ENCODE measurements around the gene KLHL28. TPM values are rescaled to one million over a fixed set of nuclear protein-coding genes. Genes with fewer than 3 reads are reported as not detected.
"Not testable (repeated sequence)": the region's sequence is repeated elsewhere in the genome, so short reads cannot be mapped to it uniquely, and the experiment has no call there.

KLHL28 gene
- total RNA-seq, 1 donor from 2014 or later: 13.0 TPM

- ATAC-seq: peak; percentile 35
- DNase-seq (ENCODE audit: missing footprints): no peak
- intact Hi-C loops (cut with DNase I): loop anchor here (1.0 to 5.0 kb wide), 3 partner anchors 47 to 353 kb away; partner anchors contain the start of genes KLHL28, MIS18BP1 and TOGARAM1
Measured at GRCh38 chr14:44914849-44915248, 46.9 kb downstream of the KLHL28 start.

- intact Hi-C loops (cut with DNase I): loop anchor here (2.0 to 5.0 kb wide), 3 partner anchors 50 to 340 kb away; partner anchors contain the start of genes FANCM, FKBP3, KLHL28 and MIS18BP1
- peak; percentile 59 for ATAC-seq
- DNase-seq (ENCODE audit: missing footprints): no peak
Measured at GRCh38 chr14:44912041-44912869, 49.5 kb downstream of the KLHL28 start.

DNA sequence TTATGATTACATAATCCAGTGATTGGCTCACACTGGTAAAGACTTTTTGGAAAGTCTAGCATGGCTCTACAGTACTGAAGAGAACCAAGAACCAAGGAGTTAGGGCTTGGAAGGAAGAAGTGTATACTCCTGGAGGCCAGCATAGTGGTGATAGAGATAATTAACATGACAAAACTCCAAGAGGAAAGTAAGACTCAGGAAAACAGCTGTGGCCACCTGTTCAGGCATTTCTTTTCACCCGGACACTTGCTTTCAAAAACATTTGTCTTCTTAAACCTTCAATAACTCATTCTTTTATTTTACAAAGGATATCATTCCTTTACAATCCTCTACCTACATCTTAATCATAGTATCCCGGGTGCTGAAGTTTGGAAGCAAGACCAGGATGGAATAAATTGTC is 50.9 kb downstream of the KLHL28 start:
- ATAC-seq (no peak), DNase-seq (ENCODE audit: missing footprints) (no peak)
- intact Hi-C loops (cut with DNase I): loop anchor here (5.0 kb wide), 2 partner anchors 51 to 341 kb away; partner anchors contain the start of genes KLHL28, MIS18BP1 and TOGARAM1

DNA sequence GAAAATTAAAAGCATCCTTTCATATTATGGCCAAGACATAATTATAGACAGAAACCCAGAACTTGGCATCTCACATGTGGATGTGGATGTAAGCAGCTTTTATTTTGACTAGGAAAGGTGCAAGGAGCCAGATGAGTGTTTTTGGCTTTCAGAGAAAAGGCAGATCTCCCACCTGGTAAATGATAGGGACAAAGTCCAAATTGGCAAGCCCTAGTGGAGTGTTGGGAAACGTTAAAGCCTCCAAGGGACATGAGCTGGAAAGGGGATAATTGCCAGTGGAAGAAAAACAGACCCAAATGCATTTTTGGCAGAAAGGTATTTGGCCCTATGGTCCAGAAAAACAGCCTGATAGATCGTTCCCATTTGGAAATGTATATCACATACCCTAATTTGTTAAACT is 60.1 kb downstream of the KLHL28 start:
- intact Hi-C loops (cut with DNase I): no loop called here
- no peak for DNase-seq (ENCODE audit: missing footprints)
- ATAC-seq: no peak

- intact Hi-C loops (cut with DNase I): loop anchor here (5.0 kb wide), 3 partner anchors 184 to 369 kb away; partner anchors contain the start of genes MIS18BP1 and PRPF39
- no peak for ATAC-seq
- DNase-seq (ENCODE audit: missing footprints): no peak
Measured at GRCh38 chr14:44898551-44898950, 63.2 kb downstream of the KLHL28 start.

DNA sequence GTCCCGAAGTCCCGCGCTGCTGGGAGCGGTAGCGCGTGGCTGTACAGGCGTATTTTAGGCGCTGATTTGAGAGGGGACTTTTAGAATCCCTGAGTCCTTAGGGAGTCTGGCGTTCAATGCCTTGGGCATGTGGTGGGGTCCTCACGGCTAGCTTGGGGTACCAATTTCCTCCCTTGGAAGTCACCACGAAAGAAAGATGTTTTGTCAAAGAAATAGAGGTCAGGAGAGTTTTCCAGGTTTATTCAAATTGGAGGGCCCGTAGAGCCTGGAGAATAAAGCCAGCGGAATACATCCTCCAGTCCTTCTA is 63.9 kb downstream of the KLHL28 start:
- no peak for ATAC-seq
- no peak for DNase-seq (ENCODE audit: missing footprints)
- intact Hi-C loops (cut with DNase I): loop anchor here (2.0 to 5.0 kb wide), 4 partner anchors 65 to 370 kb away; partner anchors contain the start of genes MIS18BP1, PRPF39 and TOGARAM1

- ATAC-seq (peak; percentile 99), DNase-seq (ENCODE audit: missing footprints) (peak; percentile 99)
- intact Hi-C loops (cut with DNase I): loop anchor here (2.0 to 5.0 kb wide), 4 partner anchors 66 to 370 kb away; partner anchors contain the start of genes MIS18BP1, PRPF39 and TOGARAM1
Measured at GRCh38 chr14:44897041-44897844, 64.5 kb downstream of the KLHL28 start.

- DNase-seq (ENCODE audit: missing footprints): no peak
- intact Hi-C loops (cut with DNase I): loop anchor here (2.0 to 5.0 kb wide), 4 partner anchors 66 to 371 kb away; partner anchors contain the start of genes MIS18BP1, PRPF39 and TOGARAM1
- no peak for ATAC-seq
Measured at GRCh38 chr14:44896275-44897040, 65.3 kb downstream of the KLHL28 start.

DNA sequence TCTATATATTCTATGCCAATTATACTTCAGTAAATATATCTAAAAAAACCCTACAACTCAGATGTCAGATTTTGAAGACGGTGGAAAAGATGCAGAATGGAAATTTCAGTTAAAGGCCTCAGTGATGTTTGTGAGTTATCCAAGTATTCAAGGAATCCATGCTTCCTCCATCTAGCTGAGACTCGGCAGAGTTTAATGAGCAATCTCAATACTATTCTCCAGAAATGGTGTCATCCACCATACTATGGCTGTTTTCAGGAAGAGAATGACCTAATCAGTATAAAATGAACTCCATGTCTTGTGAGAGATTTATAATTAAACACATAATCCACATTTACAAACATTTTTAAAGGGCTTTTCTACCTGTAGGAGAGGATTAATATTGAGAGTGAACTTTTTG is 66.0 kb downstream of the KLHL28 start:
- DNase-seq (ENCODE audit: missing footprints) (no peak), ATAC-seq (no peak)
- intact Hi-C loops (cut with DNase I): loop anchor here (2.0 to 5.0 kb wide), 4 partner anchors 67 to 372 kb away; partner anchors contain the start of genes MIS18BP1, PRPF39 and TOGARAM1

DNA sequence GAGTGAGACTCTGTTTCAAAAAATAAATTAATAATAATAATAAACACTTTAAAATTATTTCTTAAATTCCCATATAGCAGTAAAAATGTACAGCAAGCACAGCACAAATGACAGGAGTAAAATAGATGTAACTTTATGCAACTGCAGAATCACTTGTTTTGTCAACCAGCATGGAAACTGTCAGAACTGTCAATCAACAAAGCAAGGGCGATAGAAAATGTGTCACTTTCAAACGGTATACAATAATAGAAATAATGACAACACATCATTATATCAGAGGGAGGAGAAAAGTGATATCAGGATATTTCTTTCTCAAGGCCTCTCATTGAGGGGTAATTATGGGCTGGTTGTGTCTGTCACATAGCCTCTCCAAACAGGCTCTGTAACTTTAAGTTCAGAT is 68.2 kb downstream of the KLHL28 start:
- no peak for DNase-seq (ENCODE audit: missing footprints)
- ATAC-seq: no peak
- intact Hi-C loops (cut with DNase I): no loop called here

DNA sequence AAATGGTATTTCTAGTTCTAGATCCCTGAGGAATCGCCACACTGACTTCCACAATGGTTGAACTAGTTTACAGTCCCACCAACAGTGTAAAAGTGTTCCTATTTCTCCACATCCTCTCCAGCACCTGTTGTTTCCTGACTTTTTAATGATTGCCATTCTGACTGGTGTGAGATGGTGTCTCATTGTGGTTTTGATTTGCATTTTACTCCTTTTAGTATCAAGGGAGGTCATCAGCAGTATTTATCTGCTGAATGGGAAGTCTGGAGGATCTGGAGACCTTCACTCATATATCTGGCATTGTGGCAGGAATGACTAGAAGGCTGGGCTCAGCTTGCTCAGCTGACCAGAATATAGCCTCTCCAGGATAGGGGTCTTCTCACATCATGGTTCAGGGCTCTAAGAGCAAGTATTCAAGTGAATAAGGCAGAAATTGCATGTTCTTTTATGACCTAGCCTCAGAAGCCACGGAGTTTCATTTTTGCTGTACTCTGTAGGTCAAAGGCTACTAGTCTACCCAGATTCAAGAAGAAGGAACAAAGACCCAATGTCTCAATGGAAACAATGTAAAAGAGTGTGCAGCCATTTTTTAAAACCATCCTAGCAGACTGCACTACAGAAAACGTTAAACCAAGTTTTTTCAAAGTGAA is 69.9 kb downstream of the KLHL28 start:
- intact Hi-C loops (cut with DNase I); DNase-seq (ENCODE audit: missing footprints); ATAC-seq: not testable (repeated sequence)

GRCh38 chr14:44889595-44890471 is 71.9 kb downstream of the KLHL28 start:
- DNase-seq (ENCODE audit: missing footprints) (no peak), ATAC-seq (no peak)
- intact Hi-C loops (cut with DNase I): no loop called here

GRCh38 chr14:44887596-44887955 is 74.2 kb downstream of the KLHL28 start:
- ATAC-seq: no peak
- intact Hi-C loops (cut with DNase I): no loop called here

DNA sequence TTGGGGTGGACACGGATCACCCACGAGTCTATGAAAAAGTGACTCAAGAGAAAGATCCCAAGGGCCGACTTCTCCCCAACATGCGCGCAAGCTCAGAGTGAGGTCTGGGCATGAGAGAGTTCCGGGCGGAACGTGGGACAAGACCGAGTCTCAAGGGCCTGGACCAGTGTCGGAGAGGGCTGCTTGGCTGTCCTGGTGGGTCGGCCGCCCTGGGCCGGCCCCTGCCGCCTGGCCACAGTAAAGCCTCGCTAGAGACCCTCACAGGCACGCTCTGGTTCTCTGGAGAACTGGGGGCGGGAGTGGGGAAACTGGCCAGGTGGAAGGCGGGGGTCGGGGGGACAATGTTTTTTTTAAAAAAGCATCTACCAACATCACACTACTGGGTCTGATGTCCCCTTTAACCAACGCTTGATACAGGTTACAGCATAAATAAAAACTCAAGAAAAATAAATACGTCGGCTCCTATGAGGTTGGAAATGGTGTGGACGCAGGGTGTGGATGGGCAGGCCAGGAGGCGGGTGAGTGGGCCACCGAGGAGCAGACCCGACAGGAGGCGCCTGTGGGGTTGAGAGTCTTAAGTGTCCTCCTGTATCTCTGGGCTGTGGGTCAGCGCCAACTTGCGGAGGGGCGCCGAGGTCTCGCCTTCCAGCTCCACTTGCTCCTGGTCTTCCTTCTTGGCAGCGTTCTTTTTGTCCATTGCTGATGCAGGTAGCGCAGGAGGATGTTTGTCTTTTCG is 74.7 kb downstream of the KLHL28 start:
- intact Hi-C loops (cut with DNase I): no loop called here
- ATAC-seq: no peak

More at GRCh38 chr14:44887596-44887955, 74.2 kb downstream of the KLHL28 start:
- no peak for DNase-seq (ENCODE audit: missing footprints)

DNA sequence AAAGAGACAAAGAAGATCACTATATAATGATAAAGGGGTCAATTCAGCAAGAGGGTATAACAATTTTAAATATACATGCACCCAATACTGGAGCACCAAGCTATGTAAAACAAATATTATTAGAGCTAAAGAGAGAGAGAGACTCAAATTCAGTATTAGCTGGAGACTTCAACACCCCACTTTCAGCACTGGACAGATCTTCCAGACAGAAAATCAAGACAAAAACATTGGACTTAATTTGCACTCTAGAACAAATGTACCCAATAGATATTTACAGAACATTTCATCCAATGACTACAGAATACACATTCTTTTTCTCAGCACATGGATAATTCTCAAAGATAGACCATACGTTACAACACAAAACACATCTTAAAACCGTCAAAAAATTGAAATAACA is 81.0 kb downstream of the KLHL28 start:
- intact Hi-C loops (cut with DNase I): no loop called here
- DNase-seq (ENCODE audit: missing footprints): no peak
- ATAC-seq: no peak

More for the DNA sequence above, 74.7 kb downstream of the KLHL28 start:
- DNase-seq (ENCODE audit: missing footprints): no peak

All from Right ventricle myocardium inferior (tissue), 1 donor.